HUES6 (cell line): Measurements from ENCODE around the gene WDR55.
"Not testable (repeated sequence)": the region's sequence is repeated elsewhere in the genome, so short reads cannot be mapped to it uniquely, and the experiment has no call there.

Experiments used
- H3K27ac ChIP-seq: 2 replicates; pipeline ENCODE4 v1.7.0; 2013; ENCODE audit warnings: low read depth, mild to moderate bottlenecking, low read length, inconsistent platforms
- H3K27me3 ChIP-seq: 2 replicates; pipeline ENCODE4 v1.6.1; 2013; ENCODE audit warnings: low read length; ENCODE audit not compliant: control insufficient read depth, insufficient read depth
- H3K36me3 ChIP-seq: 2 replicates; pipeline ENCODE4 v1.6.1; 2013; ENCODE audit warnings: low read length; ENCODE audit not compliant: control insufficient read depth, insufficient read depth
- H3K4me1 ChIP-seq: 2 replicates; pipeline ENCODE4 v1.6.1; 2013; ENCODE audit warnings: low read length; ENCODE audit not compliant: control insufficient read depth, insufficient read depth
- H3K4me3 ChIP-seq: 2 replicates; pipeline ENCODE4 v1.5.1; 2013; ENCODE audit warnings: low read depth, low read length
- H3K9ac ChIP-seq: one replicate; pipeline ENCODE4 v1.6.1; 2013; ENCODE audit warnings: mild to moderate bottlenecking, low read length
- H3K9me3 ChIP-seq: 2 replicates; pipeline ENCODE4 v1.6.1; 2013; ENCODE audit warnings: low read depth, low read length; ENCODE audit not compliant: control insufficient read depth, insufficient read depth

The WDR55 gene

DNA sequence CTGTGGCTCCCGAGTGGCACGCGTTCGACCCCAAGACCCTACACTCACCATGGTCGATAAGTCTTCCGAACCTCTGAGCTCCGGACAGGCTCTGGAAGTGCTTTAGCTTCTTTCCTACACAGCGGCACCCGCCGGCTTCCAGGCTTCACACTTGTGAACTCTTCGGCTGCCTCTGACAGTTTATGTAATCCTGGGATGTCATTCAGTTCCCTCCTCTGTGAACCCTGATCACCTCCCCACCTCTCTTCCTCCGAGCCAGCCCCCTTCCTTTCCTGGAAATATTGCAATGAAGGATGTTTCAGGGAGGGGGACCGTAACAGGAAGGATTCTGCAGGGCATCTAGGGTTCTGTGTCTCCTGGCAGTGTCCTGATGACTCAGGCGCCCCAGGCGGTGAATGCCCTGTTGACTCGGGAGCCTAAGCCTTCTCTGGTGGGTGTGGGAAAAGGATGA lies 31.7 kb upstream of the WDR55 start, which contains the start of gene CD14:
TSS of gene CD14 (minus strand) at position 155 of the 451 bp plus-strand sequence. CDS start at position 51, 104 bp downstream.
- Histone ChIP-seq H3K27ac (no peak within 1 kb of the TSS), H3K4me1 (peaks cover 3% of the 10 kb centered on the region; the same call in 1 of the 2 replicates), H3K4me3 (peak within 1 kb of the TSS; percentile 63), H3K9ac (no peak within 1 kb of the TSS), H3K27me3 (peaks cover 38% of the 10 kb centered on the region), H3K9me3 (peaks cover 12% of the 10 kb centered on the region), H3K36me3 (no peaks in the 10 kb centered on the region)

- Histone ChIP-seq H3K4me1 (peaks cover 3% of the 10 kb centered on the region; the same call in 1 of the 2 replicates), H3K4me3 (peak overlapping the region; percentile 63; the same call in 1 of the 2 replicates), H3K27ac (no peak overlapping the region), H3K36me3 (no peaks in the 10 kb centered on the region), H3K9ac (no peak overlapping the region), H3K27me3 (peaks cover 38% of the 10 kb centered on the region), H3K9me3 (peaks cover 8% of the 10 kb centered on the region)
These were observed 31.2 kb upstream of the WDR55 start for GRCh38 chr5:140633501-140633900.

DNA sequence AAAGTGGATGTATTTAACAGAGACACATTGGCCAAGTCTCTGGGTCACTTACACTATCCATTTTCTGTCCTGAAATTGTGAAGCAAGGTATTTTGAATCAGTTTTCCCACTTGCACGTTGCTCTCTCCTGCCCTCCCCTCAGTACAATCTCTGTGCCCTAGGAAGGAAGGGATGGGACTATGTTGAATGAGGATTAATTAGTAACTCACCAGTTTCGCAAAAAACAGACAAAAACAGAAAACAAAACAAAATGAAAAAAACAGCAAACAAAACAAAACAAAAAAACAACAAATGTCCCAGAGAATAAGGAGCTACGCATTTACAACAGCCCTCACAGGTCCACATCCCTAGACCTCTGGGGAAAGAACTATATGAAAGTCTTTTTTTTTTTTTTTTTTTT lies 30.6 kb upstream of the WDR55 start:
- Histone ChIP-seq H3K4me3 (no peak overlapping the region), H3K4me1 (peaks cover 7% of the 10 kb centered on the region), H3K9me3 (0 out of 2 replicates have a peak, but pooled peaks cover 3% of the 10 kb centered on the region), H3K27me3 (peaks cover 38% of the 10 kb centered on the region), H3K36me3 (no peaks in the 10 kb centered on the region), H3K9ac (no peak overlapping the region), H3K27ac (no peak overlapping the region)

- Histone ChIP-seq H3K36me3 (no peaks in the 10 kb centered on the region), H3K4me1 (peaks cover 9% of the 10 kb centered on the region), H3K9ac (no peak overlapping the region), H3K9me3 (0 out of 2 replicates have a peak, but pooled peaks cover 3% of the 10 kb centered on the region), H3K27ac (no peak overlapping the region), H3K27me3 (peaks cover 35% of the 10 kb centered on the region), H3K4me3 (no peak overlapping the region)
These were observed 29.1 kb upstream of the WDR55 start for GRCh38 chr5:140635291-140636257.

DNA sequence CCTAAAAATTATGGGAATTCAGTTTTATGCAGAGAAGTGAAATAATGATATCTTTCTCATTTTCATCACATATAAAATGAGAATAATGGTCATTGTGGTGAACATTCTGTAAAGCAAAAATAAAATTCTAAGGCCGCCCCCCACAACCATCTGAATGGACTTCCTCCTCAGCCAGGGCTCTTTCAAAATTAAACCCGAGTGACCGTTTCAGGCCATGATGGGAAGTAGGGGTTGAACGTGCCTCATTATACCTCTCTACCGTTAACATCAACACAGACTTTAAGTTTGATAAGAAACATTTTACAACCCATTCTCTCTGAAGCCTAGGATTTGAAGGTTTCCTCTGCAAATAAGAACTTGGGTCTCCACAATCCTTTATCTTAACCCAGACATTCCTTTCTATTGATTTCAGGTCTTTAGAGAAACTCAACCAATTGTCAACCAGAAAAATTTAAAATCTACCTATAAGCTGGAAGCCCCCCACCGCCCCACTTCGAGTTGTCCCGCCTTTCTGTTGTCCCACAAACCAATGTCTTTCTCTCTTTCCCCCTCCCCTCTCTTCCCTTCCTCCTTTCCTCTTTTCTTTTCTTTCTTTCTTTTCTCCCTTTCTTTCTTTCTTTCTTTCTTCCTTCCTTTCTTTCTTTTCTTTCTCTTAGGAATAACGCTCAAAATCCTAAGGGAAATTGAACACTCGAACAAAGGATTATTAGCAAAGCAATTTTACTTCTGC lies 27.2 kb upstream of the WDR55 start:
- Histone ChIP-seq H3K4me1 (peaks cover 6% of the 10 kb centered on the region), H3K27me3 (peaks cover 15% of the 10 kb centered on the region), H3K4me3 (no peak overlapping the region), H3K9me3 (no peaks in the 10 kb centered on the region), H3K36me3 (peaks cover 15% of the 10 kb centered on the region), H3K9ac (no peak overlapping the region), H3K27ac (no peak overlapping the region)

GRCh38 chr5:140638898-140639147 lies 25.9 kb upstream of the WDR55 start:
- H3K4me3 ChIP-seq: peak overlapping the region; percentile 32
- peaks cover 26% of the 10 kb centered on the region for H3K36me3 ChIP-seq
- H3K9ac ChIP-seq, H3K27me3 ChIP-seq, H3K9me3 ChIP-seq, H3K4me1 ChIP-seq, H3K27ac ChIP-seq: not testable (repeated sequence)

GRCh38 chr5:140639148-140639981 lies 25.3 kb upstream of the WDR55 start, which contains the start of gene TMCO6:
TSS of gene TMCO6 (plus strand) at chr5:140639451. CDS start at chr5:140639528, 77 bp downstream.
- H3K36me3 ChIP-seq: peaks cover 32% of the 10 kb centered on the region
- H3K27ac ChIP-seq: no peak within 1 kb of the TSS
- H3K27me3 ChIP-seq: no peaks in the 10 kb centered on the region
- H3K4me3 ChIP-seq: peak within 1 kb of the TSS; percentile 86
- no peaks in the 10 kb centered on the region for H3K9me3 ChIP-seq
- peaks cover 6% of the 10 kb centered on the region for H3K4me1 ChIP-seq
- peak within 1 kb of the TSS; percentile 86 for H3K9ac ChIP-seq

- Histone ChIP-seq H3K27me3 (no peaks in the 10 kb centered on the region), H3K4me3 (no peak overlapping the region), H3K9ac (no peak overlapping the region), H3K4me1 (peaks cover 6% of the 10 kb centered on the region), H3K27ac (no peak overlapping the region), H3K36me3 (peaks cover 49% of the 10 kb centered on the region), H3K9me3 (no peaks in the 10 kb centered on the region)
These were observed 23.0 kb upstream of the WDR55 start for GRCh38 chr5:140641716-140642115.

DNA sequence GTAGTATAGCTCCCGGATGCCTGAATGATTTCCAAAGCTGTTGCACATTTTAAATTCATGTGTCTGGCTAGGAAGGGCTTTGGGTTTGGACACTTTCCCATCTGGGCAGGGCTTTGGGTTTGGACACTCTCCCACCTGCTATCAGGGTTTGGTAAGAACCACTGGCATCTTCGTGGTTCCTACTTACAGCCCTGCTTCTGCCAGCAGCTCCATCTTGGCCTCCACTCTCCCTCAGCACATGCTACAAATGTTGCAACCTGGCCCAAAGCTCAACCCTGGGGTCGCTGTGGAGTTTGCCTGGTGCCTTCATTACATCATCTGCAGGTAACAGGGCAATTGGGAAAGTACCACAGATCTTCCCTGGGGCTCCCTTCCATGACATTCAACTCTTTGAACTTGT lies 22.0 kb upstream of the WDR55 start:
- no peaks in the 10 kb centered on the region for H3K9me3 ChIP-seq
- H3K27me3 ChIP-seq: no peaks in the 10 kb centered on the region
- no peak overlapping the region for H3K27ac ChIP-seq
- no peak overlapping the region for H3K9ac ChIP-seq
- no peak overlapping the region for H3K4me3 ChIP-seq
- peaks cover 6% of the 10 kb centered on the region for H3K4me1 ChIP-seq
- H3K36me3 ChIP-seq: peaks cover 49% of the 10 kb centered on the region

DNA sequence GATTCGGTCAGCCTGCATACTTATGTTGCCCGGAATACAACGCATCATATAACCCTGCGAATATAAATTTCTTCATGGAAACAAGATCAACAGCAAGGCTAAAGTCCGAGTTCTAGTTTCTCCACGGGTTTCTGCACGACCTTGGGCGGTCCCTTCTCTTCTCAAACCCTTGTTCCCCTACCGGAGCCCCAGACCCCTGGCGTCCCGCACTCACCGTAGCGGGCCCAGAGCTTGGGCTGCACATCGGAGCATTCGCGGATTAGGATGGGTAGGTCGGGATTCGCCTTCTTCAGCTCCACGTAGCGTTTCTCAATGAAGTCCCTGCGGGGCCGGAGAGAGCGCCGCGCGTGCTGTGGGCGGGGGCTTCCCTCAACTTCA lies 17.7 kb upstream of the WDR55 start:
- peak overlapping the region; percentile 73 for H3K4me3 ChIP-seq
- no peaks in the 10 kb centered on the region for H3K4me1 ChIP-seq
- H3K9me3 ChIP-seq: no peaks in the 10 kb centered on the region
- peaks cover 63% of the 10 kb centered on the region for H3K36me3 ChIP-seq
- H3K27me3 ChIP-seq: no peaks in the 10 kb centered on the region
- peak overlapping the region; percentile 44; the same call in 1 of the 2 replicates for H3K27ac ChIP-seq
- peak overlapping the region; percentile 82 for H3K9ac ChIP-seq
